ENCODE measurements around the gene DVL1.

The DVL1 gene

DNA sequence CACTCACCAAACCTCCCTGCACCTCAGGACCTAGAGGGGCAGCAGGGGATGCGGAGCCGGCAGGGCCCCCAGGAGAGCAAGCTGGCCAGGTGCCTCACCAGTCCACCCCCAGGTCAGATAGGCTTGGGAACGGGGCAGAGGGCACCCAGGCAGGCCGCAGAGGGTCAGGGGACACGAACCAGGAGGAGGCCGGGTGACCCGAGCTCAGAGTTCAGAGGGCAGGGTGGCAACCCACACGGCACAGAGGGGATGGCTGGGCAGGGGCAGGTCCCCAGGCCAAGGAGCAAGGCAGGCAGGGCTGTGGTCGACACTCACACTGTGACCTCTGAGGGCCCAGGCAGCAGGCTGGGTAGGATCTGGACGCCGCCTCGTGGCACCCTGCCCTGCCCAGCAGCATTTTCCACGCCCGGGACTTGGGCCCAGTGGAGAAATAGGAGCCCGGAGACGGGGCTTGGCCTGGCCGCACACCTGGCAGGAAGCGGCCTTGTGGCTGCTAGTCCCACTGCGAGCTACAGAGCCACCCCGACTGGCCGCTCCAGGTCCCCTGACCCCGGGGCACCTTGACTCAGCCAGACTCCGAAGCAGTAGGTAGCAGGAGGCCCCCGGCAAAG is 5.3 kb downstream of the DVL1 start:
- Mint-ChIP-seq H3K27me3 (no peaks in the 10 kb centered on the region), H3K4me3 (no peak overlapping the region), H3K27ac (no peak overlapping the region), H3K36me3 (ENCODE audit: low read depth) (peaks cover 26% of the 10 kb centered on the region), H3K4me1 (ENCODE audit: low read depth) (peaks cover 30% of the 10 kb centered on the region), H3K9me3 (no peaks in the 10 kb centered on the region)
- DNase-seq = no peak

DNA sequence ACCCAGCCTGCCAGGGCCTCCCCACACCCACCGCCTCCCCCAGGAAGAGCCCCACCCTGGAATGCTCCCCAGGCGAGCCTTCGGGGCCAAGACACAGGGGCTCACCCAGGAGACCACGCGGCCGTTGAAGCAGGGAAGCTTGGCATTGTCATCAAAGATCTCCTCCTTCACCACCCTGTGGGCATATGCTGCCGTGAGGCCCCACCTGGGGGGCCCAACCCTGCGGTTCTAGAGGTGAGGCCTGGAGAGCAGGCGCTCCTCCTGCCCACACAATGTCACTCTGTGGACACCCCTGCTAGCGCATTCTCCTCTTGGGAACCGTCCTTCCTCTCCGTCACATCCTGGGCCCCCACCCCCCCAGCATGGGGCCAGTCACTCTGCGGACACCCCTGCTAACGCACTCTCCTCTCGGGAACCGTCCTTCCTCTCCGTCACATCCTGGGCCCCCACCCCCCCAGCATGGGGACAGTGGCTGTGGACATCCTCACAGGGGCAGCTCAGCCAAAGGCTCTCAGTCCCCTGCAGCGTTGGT is 6.6 kb downstream of the DVL1 start:
- H3K9me3 Mint-ChIP-seq = no peaks in the 10 kb centered on the region
- peaks cover 28% of the 10 kb centered on the region for H3K4me1 Mint-ChIP-seq (ENCODE audit: low read depth)
- no peak overlapping the region for H3K27ac Mint-ChIP-seq
- no peak overlapping the region for H3K4me3 Mint-ChIP-seq
- H3K27me3 Mint-ChIP-seq = no peaks in the 10 kb centered on the region
- peaks cover 35% of the 10 kb centered on the region for H3K36me3 Mint-ChIP-seq (ENCODE audit: low read depth)
- DNase-seq = no peak

DNA sequence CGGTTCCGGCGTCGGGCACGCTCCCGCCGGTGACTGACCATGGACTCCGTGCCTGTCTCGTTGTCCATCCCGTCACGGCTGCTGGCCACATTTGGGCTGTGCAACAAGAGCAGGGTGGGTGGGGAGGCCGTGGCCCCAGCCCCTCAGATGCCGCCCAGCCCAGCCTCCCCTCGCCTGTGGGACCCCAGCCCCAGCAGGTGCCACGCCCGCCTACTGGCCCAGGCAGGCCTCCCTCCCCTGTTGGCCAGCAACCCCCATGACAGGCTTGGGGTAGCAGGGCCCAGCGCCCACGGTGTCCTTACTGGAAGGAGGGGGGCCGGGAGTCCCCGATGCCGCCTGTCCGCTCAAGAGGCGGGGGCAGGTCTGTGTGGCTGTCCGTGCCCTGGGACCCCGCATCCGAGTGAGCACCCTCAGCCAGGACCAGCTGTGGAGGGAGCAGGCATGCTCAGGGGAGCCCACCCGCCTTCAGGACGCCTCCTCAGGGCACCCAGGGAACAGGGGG is 7.1 kb downstream of the DVL1 start:
- H3K27me3 Mint-ChIP-seq = no peaks in the 10 kb centered on the region
- peaks cover 40% of the 10 kb centered on the region for H3K36me3 Mint-ChIP-seq (ENCODE audit: low read depth)
- no peaks in the 10 kb centered on the region for H3K9me3 Mint-ChIP-seq
- H3K4me1 Mint-ChIP-seq (ENCODE audit: low read depth) = peaks cover 23% of the 10 kb centered on the region
- no peak overlapping the region for H3K27ac Mint-ChIP-seq
- no peak overlapping the region for H3K4me3 Mint-ChIP-seq
- DNase-seq = no peak

DNA sequence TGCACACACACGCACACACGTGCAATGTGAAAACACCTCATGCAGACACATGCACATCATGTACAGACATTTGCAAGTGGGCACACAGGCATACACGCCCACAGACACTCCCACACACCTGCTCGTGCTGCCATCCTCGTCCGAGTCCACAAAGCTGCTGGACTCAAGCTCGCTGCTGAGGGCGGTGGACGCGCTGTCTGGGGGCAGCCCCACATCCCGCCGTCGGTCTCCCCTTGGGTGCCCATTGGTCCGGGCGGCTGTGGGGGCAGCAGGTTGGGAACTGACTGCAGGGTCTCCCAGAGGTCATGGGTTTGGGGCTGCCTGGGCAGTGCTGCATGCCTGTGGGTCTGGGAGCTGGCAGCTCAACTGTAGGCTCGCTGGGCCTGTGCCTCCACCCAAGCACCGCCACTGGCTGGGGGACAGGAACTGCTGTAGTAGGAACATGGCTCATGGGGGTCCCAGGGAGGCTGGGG is 7.6 kb downstream of the DVL1 start:
- Mint-ChIP-seq H3K27ac (no peak overlapping the region), H3K4me3 (no peak overlapping the region), H3K9me3 (no peaks in the 10 kb centered on the region), H3K4me1 (ENCODE audit: low read depth) (peaks cover 18% of the 10 kb centered on the region), H3K27me3 (no peaks in the 10 kb centered on the region), H3K36me3 (ENCODE audit: low read depth) (peaks cover 41% of the 10 kb centered on the region)
- DNase-seq = no peak

DNA sequence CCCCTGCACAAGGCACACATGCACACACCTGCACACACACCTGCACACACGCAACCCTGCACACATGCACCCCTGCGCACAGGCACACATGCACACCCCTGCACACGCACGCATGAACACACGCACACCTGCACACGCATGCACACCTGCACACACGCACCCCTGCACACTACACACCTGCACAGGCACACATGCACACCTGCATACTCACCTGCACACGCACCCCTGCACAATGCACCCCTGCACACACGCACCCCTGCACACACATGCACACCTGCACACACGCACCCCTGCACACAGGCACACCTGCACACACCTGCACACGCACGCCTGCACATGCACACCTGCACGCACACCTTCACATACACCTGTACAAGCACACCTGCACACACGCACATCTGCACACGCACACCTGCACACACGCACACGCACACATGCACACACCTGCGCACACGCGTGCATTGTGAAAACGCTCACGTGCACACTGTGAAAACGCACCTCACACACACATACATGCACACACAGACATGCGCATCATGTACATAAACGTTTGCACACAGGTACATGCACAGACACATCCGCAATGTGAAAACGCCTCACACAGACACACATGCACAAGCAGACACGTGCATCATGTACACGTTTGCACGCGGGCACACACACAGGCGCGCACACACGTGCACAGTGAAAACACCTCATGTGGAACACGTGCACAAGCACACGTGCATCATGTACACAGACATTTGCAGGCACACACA is 8.2 kb downstream of the DVL1 start:
- Mint-ChIP-seq H3K27me3 (no peaks in the 10 kb centered on the region), H3K4me1 (ENCODE audit: low read depth) (peaks cover 13% of the 10 kb centered on the region), H3K36me3 (ENCODE audit: low read depth) (peaks cover 41% of the 10 kb centered on the region), H3K9me3 (no peaks in the 10 kb centered on the region), H3K4me3 (no peak overlapping the region), H3K27ac (no peak overlapping the region)
- DNase-seq = no peak

DNA sequence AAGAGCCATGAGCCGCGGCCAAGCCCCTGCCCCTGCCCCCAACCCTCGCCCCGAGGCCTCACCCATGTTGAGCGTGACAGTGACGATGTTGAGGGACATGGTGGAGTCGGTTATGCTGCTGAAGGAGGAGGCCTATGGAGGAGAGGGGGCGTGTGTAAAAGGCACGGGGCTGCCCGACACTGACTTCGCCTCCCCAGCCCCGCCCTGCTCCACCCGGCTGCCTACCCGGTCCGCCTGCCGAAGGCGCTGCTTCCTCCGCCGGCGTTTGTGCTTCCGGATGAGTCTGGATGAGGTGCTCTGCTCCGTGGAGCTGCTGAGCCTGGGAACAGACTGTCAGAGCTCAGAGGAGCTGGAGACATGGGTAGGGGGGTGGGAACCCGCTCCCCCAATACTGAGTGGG is 9.0 kb downstream of the DVL1 start:
- Mint-ChIP-seq H3K36me3 (ENCODE audit: low read depth) (peaks cover 44% of the 10 kb centered on the region), H3K4me3 (no peak overlapping the region), H3K4me1 (ENCODE audit: low read depth) (peaks cover 8% of the 10 kb centered on the region)

DNA sequence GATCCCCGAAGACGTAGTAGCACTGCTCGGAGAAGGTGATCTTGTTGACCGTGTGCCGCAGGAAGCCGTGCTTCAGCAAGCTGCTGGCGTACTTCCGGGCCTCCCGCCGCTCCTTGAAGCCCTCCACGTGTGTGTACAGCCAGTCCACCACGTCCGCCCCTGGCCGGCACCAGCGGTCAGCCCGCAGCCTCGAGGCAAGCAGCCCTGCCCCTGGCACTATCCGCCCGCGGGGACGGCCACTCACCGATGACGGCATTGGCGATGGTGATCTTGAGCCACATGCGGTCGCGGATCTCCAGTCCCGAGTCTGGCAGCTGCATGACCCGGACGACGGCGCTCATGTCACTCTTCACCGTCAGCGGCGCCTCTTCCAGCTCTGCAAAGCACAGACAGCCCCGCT is 10.9 kb downstream of the DVL1 start:
- Mint-ChIP-seq H3K27ac (no peak overlapping the region), H3K4me3 (no peak overlapping the region), H3K27me3 (no peaks in the 10 kb centered on the region), H3K4me1 (ENCODE audit: low read depth) (no peaks in the 10 kb centered on the region), H3K9me3 (no peaks in the 10 kb centered on the region), H3K36me3 (ENCODE audit: low read depth) (peaks cover 46% of the 10 kb centered on the region)
- DNase-seq = no peak

More for the DNA sequence above, 9.0 kb downstream of the DVL1 start:
- no peak overlapping the region for H3K27ac Mint-ChIP-seq
- DNase-seq = no peak
- no peaks in the 10 kb centered on the region for H3K9me3 Mint-ChIP-seq
- no peaks in the 10 kb centered on the region for H3K27me3 Mint-ChIP-seq

DNA sequence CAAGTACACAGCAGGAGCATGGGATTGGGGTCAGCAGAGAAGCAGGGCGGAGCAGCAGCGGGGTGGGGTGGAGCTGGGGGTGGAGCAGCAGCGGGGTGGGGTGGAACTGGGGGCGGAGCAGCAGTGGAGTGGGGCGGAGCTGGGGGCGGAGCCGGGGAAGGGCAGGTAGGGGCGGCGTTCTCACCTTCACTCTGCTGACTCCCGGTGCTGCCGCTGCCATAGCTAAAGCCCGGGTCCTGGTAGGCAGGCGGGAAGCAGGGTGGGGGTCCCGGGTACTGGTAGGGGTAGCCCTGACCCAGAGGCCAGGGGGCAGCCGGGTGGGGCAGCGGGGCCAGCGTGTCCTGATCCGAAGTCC is 11.4 kb downstream of the DVL1 start:
- H3K27me3 Mint-ChIP-seq = no peaks in the 10 kb centered on the region
- no peaks in the 10 kb centered on the region for H3K4me1 Mint-ChIP-seq (ENCODE audit: low read depth)
- H3K36me3 Mint-ChIP-seq (ENCODE audit: low read depth) = peaks cover 46% of the 10 kb centered on the region
- no peaks in the 10 kb centered on the region for H3K9me3 Mint-ChIP-seq
- H3K27ac Mint-ChIP-seq = no peak overlapping the region
- DNase-seq = peak; percentile 68
- no peak overlapping the region for H3K4me3 Mint-ChIP-seq

DNA sequence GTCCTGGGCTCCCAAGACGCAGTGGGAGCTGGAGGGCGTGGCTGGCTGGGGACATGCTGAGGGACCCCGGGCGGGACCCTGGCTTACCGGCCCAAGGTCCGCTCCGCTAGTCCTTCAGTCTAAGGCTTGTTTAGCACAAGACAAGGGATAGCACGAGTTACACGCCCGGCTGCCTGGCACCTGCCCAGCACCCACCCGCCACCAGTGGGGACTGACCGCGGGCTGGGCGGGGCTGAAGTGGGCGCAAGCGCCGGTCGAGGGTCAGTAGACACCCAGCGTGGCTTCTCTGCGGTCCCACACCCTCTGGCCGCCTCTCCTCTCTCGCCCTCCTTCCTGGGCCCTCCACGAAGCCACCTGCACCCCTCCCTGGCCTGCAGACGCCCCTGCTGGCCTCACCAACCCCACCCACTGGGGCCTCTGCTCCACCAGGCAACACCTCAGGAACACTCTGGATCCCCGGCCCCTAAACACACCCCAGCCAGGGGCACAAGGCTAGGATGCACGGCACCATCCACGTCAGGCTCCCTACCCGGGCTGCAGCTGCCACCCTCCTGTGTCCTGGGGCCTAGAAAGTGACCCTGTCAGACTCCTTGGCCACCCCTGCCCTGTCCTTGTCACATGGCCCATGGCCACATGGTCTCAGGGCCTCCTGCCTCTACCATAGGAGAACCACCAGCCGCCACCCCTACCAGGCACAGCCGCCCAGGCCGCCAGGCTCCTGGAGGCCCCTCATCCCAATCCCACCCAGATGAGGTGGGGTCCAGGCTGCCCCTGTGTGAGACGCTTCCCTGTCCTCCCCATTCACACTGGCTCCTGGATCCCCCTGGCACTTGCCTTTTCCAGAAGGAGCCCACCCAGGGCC is 12.1 kb downstream of the DVL1 start:
- DNase-seq = no peak
- Mint-ChIP-seq H3K4me1 (ENCODE audit: low read depth) (no peaks in the 10 kb centered on the region), H3K27me3 (no peaks in the 10 kb centered on the region), H3K9me3 (no peaks in the 10 kb centered on the region), H3K36me3 (ENCODE audit: low read depth) (peaks cover 46% of the 10 kb centered on the region), H3K27ac (no peak overlapping the region), H3K4me3 (no peak overlapping the region)

DNA sequence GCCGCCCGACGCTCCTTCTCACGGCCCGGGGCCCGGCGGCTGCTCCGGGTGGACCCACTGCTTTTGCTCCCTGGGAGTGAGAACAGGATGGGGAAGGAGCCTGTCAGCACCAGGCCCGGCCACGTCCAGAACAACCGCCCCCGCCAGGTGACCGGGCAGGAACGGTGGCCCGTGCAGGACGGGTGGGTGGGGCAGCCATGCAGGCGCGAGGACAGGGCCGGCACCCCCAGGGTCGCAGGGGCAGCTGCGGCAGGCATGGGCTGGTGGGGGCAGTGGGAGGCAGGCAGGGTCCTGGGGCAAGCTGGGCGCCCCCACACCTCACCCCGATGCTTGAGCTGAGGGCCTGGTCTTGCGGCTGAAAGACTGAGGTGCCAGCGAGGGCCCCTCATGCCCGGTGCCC is 12.8 kb downstream of the DVL1 start:
- DNase-seq = no peak
- no peaks in the 10 kb centered on the region for H3K27me3 Mint-ChIP-seq
- H3K9me3 Mint-ChIP-seq = no peaks in the 10 kb centered on the region
- peaks cover 41% of the 10 kb centered on the region for H3K36me3 Mint-ChIP-seq (ENCODE audit: low read depth)
- H3K4me3 Mint-ChIP-seq = no peak overlapping the region
- no peaks in the 10 kb centered on the region for H3K4me1 Mint-ChIP-seq (ENCODE audit: low read depth)
- H3K27ac Mint-ChIP-seq = no peak overlapping the region

DNA sequence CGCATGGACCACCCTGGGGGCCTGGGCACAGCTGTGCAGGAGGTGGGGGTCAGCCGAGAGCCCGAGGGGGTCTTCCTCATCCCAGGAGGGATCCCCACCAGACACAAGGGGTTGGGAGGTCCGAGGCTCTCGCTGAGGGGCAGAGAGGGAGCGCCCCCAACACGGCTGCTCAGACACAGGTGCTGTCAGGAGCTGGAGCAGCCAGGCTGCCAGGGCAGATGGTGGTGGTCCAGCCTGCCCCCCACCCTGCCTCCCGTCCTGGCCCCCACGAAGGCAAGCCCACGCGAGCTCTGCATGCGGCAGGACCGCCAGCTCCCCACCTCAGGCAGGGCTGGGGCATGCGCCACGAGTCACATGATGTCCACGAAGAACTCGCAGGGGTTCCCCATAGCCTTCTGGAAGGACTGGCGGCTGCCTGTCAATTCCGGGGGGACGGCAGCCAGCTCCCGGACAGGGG is 13.4 kb downstream of the DVL1 start:
- Mint-ChIP-seq H3K27me3 (no peaks in the 10 kb centered on the region), H3K4me1 (ENCODE audit: low read depth) (no peaks in the 10 kb centered on the region), H3K27ac (no peak overlapping the region), H3K9me3 (no peaks in the 10 kb centered on the region), H3K36me3 (ENCODE audit: low read depth) (peaks cover 35% of the 10 kb centered on the region), H3K4me3 (no peak overlapping the region)
- no peak for DNase-seq

DNA sequence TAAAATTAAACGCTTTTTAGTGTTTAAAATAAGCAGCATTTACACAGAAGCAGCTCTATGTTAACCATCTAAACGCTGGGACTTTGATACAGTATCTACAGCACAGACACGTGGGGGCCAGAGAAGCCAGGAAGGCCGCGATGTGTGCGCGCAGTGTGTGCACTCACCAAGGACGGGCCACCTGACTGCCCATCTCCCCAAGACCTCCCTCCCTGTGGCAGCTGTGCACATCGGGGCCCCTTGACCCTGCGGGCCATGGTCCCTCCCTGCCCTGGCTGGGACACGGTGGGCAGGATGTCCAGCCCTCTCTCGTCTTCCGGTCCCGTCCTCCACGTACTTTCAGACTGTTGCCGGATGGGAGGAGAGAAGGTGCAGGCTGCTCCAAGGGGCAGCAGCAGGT is 13.9 kb downstream of the DVL1 start:
- Mint-ChIP-seq H3K9me3 (no peaks in the 10 kb centered on the region), H3K27me3 (no peaks in the 10 kb centered on the region), H3K36me3 (ENCODE audit: low read depth) (peaks cover 30% of the 10 kb centered on the region), H3K27ac (no peak overlapping the region), H3K4me3 (no peak overlapping the region), H3K4me1 (ENCODE audit: low read depth) (no peaks in the 10 kb centered on the region)
- DNase-seq = no peak

DNA sequence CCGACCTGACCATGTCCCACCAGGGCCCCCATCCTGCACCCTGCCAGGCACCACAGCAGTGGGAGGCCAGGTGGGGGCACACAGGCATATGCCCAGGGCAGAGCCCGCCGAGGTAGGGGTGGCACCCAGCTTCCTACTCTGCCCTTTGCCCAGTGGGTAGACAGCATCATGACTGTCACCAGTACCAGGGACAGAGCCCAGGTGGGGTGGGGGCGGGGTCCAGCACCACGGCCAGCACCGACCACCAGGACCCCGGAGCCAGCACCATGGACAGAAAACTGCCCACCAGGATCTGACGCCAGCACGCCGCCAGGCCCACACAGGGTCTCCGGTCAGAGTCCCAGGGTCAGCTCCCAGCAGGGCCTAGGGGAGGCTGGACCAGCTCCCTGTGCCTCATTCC is 14.4 kb downstream of the DVL1 start:
- no peak for DNase-seq
- Mint-ChIP-seq H3K4me1 (ENCODE audit: low read depth) (no peaks in the 10 kb centered on the region), H3K36me3 (ENCODE audit: low read depth) (peaks cover 25% of the 10 kb centered on the region), H3K27ac (no peak overlapping the region), H3K9me3 (no peaks in the 10 kb centered on the region), H3K27me3 (no peaks in the 10 kb centered on the region), H3K4me3 (no peak overlapping the region)

DNA sequence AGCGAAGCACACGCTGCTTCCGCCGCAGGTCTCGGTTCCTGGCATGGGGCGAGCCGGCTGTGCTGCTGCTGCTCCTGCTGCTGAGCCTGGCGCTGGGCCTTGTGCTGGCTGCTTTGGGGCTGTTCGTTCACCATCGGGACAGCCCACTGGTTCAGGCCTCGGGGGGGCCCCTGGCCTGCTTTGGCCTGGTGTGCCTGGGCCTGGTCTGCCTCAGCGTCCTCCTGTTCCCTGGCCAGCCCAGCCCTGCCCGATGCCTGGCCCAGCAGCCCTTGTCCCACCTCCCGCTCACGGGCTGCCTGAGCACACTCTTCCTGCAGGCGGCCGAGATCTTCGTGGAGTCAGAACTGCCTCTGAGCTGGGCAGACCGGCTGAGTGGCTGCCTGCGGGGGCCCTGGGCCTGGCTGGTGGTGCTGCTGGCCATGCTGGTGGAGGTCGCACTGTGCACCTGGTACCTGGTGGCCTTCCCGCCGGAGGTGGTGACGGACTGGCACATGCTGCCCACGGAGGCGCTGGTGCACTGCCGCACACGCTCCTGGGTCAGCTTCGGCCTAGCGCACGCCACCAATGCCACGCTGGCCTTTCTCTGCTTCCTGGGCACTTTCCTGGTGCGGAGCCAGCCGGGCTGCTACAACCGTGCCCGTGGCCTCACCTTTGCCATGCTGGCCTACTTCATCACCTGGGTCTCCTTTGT is 15.5 kb downstream of the DVL1 start:
- Mint-ChIP-seq H3K4me3 (no peak overlapping the region), H3K4me1 (ENCODE audit: low read depth) (no peaks in the 10 kb centered on the region), H3K9me3 (no peaks in the 10 kb centered on the region), H3K27ac (no peak overlapping the region), H3K27me3 (no peaks in the 10 kb centered on the region), H3K36me3 (ENCODE audit: low read depth) (peaks cover 17% of the 10 kb centered on the region)
- no peak for DNase-seq

Measured in activated T-cell treated with anti-CD3 and anti-CD28 coated beads, Interleukin-2, amount 50 U/mL, for 24 hours (primary cell).